HL-60 (cell line): ENCODE results near the gene VSTM2L.

Experiments used
- POLR2AphosphoS5 ChIP-seq: IDR thresholded peaks from 2 replicates; pipeline ENCODE4 v1.6.1; 2012; ENCODE audit warnings: low read depth
- TF ChIP-seq, protein P1 (sequence below): IDR thresholded peaks from one replicate; pipeline ENCODE4 v1.5.1; 2011; ENCODE audit warnings: low read length, control low read depth, inconsistent platforms; ENCODE audit not compliant: insufficient read depth

DNA sequence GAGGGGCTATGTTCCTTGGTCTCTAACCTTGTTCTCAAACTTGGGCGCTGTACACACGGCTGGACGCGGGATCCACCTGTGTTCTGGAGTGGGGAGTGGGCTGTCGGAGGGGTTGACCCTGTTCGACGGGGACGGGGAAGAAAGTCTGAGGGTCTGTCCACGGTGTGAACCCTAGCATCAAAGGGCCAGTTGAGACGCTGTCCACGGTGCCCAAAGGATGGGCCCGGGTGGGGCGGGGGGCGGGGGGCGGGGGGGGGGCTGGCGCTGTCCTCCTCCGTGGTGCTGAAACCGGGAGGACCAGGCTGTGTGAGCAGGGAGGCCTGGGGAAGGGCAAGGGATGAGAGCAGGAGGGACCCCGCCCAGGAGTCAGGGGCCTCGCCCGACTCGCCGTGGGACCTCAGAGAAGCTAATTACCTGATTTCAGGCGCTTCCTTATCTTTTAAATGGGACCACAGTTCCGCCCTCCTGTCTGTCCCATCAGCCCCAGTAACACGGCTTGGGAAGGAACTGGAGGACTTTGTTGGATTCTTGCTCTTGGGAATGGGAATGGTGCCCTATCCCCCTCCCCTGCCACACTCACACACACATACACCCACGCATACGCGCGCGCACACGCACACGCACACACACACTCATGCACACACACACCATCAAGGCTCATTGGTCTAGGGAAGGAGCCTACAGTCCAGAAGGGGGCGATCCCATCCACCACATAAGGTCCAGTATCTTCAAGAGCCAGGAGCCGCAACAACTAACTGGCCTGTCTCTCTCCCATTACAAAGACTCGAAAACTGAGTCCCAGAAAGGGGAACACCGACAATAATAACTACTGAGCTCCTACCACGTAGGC, 1.0 kb upstream of the VSTM2L start:
- TF ChIP-seq, protein P1, sequence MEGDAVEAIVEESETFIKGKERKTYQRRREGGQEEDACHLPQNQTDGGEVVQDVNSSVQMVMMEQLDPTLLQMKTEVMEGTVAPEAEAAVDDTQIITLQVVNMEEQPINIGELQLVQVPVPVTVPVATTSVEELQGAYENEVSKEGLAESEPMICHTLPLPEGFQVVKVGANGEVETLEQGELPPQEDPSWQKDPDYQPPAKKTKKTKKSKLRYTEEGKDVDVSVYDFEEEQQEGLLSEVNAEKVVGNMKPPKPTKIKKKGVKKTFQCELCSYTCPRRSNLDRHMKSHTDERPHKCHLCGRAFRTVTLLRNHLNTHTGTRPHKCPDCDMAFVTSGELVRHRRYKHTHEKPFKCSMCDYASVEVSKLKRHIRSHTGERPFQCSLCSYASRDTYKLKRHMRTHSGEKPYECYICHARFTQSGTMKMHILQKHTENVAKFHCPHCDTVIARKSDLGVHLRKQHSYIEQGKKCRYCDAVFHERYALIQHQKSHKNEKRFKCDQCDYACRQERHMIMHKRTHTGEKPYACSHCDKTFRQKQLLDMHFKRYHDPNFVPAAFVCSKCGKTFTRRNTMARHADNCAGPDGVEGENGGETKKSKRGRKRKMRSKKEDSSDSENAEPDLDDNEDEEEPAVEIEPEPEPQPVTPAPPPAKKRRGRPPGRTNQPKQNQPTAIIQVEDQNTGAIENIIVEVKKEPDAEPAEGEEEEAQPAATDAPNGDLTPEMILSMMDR = no peak
- no peak for TF ChIP-seq POLR2AphosphoS5
